Pulmonary artery endothelial cell (primary cell): ENCODE measurements around the gene FFAR1. TPM values are rescaled to one million over a fixed set of nuclear protein-coding genes. Genes with fewer than 3 reads are reported as not detected.
"Not testable (repeated sequence)": the region's sequence is repeated elsewhere in the genome, so short reads cannot be mapped to it uniquely, and the experiment has no call there.

Experiments
- DNase-seq: peaks from one replicate; pipeline ENCODE4 v3.0.0-alpha.2; 2011; ENCODE audit warnings: low read depth, low spot score
- total RNA-seq: library from RNA; depleted of rRNA; stranded (reverse); fragments of >200 nt; gene quantifications from 2 replicates; pipeline ENCODE4 v1.2.3, GENCODE V29; 2014

Gene FFAR1
- total RNA-seq, 1 donor from 2014 or later = not detected

DNA sequence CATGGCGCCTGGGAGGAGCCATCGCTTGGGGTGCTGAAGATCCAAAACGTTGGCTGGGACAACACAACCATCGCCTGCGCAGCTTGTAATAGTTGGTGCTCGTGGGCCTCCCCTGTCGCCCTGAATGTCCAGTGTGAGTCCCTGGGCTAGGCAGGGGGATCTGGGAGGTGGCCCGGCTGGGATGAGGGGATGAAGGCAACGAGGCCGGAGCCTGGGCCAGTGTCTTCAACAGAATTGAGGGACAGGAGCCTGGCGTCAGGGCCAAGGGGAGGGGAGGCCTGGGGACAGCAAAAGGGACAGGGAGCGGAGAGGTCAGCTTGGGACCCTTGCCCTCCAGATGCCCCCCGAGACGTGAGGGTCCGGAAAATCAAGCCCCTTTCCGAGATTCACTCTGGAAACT is 6.7 kb upstream of the FFAR1 start:
- no peak for DNase-seq

DNA sequence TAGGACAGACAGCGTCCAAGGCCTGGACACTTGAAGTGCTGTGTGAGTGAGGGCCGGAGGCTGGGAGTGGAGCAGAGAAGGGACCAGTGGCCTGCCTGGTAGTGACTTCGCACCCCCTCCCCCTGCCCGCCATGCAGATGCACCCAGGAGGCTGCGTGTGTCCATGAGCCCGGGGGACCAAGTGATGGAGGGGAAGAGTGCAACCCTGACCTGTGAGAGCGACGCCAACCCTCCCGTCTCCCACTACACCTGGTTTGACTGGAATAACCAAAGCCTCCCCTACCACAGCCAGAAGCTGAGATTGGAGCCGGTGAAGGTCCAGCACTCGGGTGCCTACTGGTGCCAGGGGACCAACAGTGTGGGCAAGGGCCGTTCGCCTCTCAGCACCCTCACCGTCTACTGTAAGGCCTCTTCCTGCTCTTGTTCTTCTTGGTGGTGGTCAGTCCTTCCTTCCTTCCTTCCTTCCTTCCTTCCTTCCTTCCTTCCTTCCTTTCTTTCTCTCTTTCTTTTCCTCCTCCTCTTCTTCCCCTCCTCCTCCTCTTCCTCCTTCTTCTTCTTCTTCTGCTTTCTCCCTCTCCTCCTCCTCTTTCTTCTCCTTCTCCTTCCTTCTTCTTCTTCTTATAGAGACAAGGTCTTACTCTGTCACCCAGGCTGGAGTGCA is 6.0 kb upstream of the FFAR1 start:
- DNase-seq = no peak

DNA sequence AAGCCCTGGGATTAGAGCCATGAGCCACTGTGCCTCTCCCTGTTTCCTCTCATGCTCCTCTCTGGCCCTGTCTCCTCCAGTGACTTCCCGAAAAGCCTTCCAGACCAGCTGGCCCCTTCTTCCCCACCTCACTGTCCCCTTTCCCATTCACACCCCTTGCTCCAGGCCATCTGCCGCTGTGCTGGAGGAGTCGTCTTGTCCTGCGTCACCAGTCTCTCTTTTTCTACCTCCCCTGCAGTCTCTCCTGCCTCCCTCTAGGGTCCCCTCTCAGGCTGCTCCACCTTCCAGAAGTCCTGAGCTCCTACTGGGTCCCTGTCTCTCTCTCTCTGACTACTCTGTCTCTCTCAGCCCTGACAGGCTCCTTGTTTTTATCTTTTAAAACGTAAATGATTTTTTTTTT is 5.3 kb upstream of the FFAR1 start:
- DNase-seq = no peak

DNA sequence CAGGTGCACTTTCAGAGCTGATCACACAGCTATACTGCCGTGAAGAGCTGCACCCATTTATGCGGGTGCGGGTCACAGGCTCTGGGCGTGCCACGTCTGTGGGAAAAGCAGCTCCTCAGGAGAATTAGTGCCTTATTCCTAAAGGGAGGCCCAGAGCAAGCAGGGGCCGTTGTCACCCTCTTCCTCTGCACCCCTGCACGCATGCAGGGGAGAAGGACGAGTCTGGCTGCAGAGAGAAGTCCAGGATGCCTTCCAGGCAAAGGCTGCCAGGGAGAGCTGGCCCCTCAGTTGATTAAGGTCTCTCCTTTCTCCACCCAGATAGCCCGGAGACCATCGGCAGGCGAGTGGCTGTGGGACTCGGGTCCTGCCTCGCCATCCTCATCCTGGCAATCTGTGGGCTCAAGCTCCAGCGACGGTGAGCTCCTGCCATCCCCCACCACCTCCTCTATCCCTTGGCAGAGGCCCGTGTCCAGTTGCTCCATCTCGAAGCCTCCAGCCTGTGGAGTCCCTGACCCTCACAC is 3.1 kb upstream of the FFAR1 start:
- DNase-seq = no peak

DNA sequence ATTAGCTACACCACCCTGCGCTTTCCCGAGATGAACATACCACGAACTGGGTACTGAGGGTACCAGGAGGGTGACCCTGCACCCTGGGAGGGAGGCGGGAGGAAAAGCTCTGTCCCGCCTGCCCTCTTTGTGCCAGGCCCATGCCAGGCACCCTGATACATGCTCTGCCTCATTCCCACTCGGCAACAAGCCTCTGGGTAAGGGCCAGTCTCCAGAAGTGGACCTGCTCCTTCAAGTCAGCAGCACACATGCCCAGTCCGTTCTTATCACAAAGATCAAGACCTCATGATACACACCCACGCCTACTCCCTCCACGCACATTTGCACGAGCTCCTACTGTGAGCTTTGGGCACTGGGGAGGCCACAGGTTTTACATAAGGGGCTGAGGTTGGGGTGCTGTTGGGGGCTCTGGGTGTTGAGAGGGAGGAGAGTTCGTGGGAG is 2.0 kb upstream of the FFAR1 start:
- DNase-seq = no peak

DNA sequence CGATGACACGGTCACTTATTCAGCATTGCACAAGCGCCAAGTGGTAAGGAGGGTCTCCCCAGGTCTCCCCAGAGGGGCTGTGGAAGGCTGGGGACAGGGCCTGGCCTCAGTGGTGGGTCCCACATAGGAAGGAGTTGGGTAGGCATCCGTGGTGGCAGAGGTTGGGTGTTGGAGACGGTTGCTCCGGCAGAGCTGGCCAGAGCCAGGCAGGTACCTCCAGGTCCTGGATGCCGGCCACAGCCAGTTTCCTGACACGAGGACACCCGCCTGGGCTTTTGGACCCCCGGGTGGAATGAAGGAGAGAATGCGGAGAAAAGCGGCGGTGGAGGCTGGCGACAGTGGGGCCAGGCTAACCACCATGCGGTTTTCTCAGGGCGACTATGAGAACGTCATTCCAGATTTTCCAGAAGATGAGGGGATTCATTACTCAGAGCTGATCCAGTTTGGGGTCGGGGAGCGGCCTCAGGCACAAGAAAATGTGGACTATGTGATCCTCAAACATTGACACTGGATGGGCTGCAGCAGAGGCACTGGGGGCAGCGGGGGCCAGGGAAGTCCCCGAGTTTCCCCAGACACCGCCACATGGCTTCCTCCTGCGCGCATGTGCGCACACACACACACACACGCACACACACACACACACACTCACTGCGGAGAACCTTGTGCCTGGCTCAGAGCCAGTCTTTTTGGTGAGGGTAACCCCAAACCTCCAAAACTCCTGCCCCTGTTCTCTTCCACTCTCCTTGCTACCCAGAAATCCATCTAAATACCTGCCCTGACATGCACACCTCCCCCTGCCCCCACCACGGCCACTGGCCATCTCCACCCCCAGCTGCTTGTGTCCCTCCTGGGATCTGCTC is 1.3 kb upstream of the FFAR1 start:
- no peak for DNase-seq

DNA sequence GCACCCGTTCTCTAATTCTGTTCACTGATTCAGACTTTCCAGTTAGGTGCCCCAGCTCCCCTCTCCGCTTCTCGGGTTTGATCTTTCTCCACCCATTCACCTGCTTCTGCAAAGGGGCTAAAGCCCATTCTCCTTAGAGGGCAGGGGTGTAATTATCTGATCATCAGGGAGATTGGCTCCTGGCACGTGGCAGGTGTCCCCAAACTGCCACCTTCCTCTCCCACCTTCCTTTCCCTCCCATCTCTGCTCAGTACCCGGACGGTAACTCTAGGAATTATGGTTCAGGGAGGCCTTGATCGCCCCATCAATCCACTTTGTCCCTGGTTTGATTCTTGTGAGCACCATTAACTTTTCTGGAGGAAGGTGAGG is 212 bp downstream of the FFAR1 start:
- no peak for DNase-seq

DNA sequence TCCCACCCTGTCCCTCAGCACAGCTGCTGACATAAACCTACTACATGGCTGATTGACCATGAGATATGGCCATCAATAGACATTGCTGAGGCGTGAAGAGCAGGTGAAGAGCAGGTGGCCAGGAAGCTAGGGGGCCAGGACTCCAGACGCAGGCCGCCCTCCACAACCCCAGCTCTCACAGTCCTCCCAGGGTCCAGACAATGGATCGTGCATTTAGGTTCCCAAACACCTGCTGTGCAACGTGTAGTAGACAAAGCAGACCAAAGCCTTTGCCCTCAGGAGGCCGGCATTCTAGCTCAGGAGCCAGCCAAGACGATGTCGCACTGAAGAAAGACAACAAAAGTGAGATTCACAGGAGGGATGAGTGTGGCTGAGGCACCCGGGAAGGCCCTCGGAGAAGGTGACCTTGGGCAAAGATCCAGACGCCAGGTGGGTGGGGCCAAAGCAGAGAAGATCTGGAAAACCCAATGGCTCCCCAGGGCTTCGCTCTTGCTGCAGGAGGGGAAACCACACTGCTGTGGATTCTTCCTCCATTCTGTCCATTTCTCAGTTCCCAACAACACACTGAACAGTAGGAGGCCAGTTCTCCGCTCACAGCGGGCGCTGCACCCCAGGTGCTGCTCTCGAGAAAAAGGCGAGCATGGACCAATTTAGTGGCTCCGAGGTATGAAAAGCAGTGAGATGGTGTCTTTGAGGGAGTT is 1.4 kb downstream of the FFAR1 start:
- DNase-seq = no peak

DNA sequence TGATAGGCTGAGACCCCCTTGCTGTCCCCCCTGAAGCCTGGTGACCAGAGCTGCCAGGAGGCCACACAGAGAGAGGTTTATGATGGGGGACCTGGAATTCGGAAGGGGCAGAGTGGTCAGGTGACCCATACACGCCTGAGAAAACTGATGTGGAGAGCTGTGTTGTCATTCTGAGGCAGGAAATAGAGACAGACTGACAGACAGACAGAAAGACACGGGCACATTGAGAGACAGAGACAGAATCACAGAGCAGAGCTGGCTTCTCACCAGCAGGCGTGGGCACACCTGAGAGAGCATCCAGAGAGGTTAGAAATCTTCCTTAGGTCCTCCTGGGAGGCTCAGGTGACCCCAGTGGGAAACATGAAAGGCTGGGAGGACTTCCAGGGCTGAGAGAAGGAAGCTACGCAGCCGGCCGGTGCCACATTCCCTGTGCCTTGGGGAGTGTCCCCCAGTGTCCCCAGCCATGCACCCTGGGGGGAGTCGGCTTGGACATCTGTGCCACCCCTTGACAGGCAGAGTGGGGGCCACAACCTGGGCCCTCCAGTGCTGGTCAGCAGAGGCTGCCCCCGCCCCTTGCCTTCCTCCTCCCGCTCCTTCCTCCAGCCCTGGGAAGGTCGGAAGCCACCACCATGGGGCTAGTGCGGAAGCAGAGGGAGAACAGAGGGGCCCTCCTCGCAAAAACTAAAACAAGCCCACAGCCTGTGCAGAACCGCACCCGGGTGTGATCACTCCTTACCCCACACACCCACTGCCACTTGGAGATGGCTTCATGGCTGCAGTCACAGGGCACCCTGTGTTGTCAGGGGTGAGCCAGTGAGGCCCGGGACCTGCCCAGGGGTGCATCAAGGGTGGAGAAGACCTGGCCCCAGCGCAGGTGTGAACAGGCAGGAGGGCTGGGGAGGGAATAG is 2.2 kb downstream of the FFAR1 start:
- no peak for DNase-seq

DNA sequence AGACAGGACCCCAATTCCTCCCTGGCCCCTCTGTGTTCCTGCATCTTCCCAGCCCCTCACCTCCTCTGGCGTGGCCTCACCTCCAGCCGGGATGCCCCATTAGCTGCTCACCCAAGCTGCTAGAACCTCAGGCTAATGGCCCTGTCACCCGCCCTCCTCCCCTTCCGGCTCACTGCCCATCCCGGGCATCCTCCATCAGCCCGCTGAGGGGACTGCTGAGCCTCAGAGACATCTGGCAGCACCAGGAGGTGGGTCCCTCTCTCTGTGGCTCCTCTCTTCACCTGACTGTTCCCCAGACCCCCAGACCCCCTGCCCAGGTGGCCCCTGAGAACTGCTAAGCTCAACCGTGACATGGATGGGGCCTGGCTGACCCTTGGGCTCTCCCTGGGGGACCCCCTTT is 2.9 kb downstream of the FFAR1 start:
- no peak for DNase-seq

DNA sequence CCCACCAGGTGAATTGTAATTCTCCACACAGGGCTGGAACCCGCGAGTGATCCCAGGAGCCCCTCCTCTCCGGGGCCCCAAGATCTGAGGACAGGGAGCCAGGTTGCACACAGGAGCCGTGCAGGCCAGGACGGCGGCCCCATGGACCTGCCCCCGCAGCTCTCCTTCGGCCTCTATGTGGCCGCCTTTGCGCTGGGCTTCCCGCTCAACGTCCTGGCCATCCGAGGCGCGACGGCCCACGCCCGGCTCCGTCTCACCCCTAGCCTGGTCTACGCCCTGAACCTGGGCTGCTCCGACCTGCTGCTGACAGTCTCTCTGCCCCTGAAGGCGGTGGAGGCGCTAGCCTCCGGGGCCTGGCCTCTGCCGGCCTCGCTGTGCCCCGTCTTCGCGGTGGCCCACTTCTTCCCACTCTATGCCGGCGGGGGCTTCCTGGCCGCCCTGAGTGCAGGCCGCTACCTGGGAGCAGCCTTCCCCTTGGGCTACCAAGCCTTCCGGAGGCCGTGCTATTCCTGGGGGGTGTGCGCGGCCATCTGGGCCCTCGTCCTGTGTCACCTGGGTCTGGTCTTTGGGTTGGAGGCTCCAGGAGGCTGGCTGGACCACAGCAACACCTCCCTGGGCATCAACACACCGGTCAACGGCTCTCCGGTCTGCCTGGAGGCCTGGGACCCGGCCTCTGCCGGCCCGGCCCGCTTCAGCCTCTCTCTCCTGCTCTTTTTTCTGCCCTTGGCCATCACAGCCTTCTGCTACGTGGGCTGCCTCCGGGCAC is 3.9 kb downstream of the FFAR1 start:
- no peak for DNase-seq

DNA sequence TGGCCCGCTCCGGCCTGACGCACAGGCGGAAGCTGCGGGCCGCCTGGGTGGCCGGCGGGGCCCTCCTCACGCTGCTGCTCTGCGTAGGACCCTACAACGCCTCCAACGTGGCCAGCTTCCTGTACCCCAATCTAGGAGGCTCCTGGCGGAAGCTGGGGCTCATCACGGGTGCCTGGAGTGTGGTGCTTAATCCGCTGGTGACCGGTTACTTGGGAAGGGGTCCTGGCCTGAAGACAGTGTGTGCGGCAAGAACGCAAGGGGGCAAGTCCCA is 4.4 kb downstream of the FFAR1 start:
- DNase-seq = no peak

DNA sequence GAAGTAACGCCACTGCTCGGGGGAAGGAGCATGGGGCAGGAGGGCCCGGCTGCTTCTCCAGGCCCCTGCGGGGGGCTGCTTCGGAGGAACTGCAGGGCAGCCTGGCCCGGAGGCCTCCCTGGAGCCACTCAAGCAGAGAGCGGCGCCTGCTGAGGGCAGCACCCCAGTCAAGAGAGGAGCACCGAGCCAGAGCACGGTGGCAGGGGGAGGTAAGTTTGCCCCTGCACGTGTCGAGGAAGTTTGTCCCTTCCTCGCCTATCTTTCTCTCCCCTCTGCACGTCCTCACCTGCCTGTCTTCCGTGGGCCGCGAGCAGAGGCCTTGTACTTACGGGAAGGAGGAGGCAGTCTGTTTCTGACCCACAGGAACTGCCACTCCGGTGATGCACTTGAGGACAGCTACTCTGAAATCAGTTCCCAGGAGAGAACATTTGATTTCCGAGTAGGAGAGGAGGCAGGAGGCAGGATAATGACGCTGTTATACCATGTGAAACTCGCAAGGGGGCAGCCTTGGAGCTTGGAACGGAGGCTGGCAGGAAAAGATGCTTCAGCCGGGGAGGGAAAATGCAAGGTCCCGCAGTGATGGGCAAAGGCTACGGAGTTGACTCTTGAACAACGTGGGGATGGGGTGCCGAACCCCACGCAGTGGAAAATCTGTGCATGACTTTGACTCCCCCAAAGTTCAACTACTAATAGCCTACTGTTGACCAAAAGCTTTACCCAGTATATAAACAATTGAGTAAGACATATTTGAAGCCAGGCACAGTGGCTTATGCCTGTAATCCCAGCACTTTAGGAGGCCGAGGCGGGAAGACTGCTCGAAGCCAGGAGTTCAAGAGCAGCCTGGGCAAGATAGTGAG is 5.0 kb downstream of the FFAR1 start:
- peak; percentile 19 for DNase-seq

DNA sequence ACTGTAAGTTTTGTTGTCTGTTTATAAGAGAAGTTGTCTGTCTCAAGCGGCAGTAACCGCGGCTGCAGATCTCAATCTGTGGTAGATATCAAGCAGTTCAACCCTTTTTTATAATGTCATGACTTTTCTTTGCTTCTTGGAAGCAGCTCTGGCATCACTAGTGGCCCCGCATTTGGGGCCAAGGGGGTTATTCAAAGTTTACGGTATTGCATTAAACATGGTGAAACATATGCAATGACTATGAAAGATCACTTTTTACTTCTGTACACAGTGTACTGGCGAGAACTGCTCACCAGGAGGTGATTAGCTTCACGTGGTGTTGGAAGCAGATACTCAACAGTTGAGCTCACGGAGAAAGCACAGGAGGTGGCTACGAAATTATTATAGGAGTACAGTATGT is 5.9 kb downstream of the FFAR1 start:
- no peak for DNase-seq

DNA sequence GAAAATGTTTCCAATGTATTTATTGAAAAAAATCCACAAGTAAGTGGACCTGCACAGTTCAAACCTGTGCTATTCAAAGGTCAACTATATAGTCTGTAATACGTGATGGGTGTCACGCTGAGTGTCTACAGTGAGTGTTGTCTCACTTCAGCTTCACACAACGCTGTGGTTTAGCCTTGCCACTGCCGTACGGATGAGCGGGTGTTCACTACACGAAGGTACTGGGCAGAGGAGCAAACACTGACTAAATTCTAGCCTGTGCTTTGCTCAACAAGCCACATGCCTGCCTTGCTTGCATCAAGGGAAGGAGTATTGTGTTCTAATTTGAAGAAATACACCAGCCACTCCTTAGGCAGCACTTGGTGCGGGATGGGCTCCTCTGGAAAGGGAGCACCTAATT is 7.2 kb downstream of the FFAR1 start:
- no peak for DNase-seq

DNA sequence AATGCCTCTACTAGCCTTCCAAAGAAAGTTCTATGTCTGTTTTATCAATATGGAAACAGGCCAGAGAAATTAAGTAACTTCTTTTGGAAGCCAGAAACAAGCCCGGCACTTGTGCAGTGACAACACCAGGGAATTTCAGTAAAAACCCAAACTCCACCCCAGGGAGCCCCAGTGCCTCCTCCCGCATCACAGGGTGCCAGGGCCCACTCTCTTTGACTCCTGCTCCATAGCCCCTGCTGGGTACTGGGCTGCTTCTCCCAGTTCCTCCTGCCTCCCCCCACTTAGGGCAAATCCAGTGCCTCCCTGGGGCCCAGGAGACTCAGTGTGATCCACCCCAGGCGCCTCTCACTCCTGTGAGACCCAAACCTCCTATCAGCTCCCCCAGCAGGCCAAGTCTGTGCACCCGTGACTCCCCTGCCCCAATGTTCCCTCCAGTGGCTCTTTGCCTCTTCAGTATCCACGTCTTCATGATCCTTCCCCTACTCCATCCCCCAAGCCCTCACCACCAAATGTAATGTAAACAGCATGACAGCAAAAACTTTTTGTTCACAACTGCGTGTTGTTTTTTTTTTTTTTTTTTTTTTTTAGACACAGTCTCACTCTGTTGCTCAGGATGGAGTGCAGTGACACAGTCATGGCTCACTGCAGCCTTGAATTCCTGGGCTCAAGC is 8.2 kb downstream of the FFAR1 start:
- DNase-seq = no peak

DNA sequence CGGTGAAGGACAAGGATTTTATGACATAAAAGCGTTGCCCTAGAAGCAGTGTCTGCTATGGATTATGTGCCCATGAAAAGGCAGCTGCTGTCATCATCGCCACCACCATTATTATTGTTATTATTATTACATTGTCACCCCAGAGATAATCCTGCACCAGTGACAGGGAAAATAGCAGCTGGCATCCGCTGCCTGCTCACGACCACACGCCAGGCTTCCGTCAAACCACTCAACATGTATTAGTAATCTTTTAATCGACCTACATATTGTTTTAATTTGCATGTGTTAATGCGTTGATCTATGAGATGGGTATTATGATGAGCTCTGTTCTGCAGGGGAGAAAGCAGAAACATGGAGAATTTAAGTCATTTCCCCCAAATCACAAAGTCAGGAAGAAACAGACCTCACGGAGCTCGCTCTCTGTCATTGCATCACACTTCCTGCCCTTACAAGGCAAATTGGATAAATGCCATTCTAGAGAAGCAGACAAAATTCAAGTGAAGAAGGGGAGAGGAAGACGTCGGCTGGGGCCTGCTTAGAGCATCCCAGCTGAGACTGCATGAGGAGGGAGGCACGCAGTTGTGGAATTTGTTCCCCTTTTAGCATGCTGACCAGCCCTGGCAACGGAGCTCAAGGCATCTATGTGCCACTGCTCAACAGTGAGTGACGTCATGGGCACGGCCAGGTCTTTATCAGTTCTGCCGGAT is 10.3 kb downstream of the FFAR1 start, which contains the start of gene FFAR3:
Gene FFAR3 (plus strand): TSS at position 594 of the 707 bp plus-strand sequence. CDS start 431 bp downstream, outside the sequence.
- DNase-seq = no peak

DNA sequence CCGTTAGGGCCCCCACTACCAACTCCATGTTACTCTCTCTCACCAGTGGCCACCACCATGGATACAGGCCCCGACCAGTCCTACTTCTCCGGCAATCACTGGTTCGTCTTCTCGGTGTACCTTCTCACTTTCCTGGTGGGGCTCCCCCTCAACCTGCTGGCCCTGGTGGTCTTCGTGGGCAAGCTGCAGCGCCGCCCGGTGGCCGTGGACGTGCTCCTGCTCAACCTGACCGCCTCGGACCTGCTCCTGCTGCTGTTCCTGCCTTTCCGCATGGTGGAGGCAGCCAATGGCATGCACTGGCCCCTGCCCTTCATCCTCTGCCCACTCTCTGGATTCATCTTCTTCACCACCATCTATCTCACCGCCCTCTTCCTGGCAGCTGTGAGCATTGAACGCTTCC is 11.1 kb downstream of the FFAR1 start:
- DNase-seq = not testable (repeated sequence)
